Tongue (tissue), 2 donors: ENCODE data around the gene NCK2. TPM values are rescaled to one million over a fixed set of nuclear protein-coding genes. Genes with fewer than 3 reads are reported as not detected.

Experiments
- DNase-seq: peaks from one replicate; pipeline ENCODE4 v3.0.0-alpha.2; 2015
- total RNA-seq: library from RNA; depleted of rRNA; stranded (reverse); fragments of >200 nt; gene quantifications from one replicate; pipeline ENCODE4 v1.2.3, GENCODE V29; 2014

NCK2 gene
- 70.8 TPM for total RNA-seq

DNA sequence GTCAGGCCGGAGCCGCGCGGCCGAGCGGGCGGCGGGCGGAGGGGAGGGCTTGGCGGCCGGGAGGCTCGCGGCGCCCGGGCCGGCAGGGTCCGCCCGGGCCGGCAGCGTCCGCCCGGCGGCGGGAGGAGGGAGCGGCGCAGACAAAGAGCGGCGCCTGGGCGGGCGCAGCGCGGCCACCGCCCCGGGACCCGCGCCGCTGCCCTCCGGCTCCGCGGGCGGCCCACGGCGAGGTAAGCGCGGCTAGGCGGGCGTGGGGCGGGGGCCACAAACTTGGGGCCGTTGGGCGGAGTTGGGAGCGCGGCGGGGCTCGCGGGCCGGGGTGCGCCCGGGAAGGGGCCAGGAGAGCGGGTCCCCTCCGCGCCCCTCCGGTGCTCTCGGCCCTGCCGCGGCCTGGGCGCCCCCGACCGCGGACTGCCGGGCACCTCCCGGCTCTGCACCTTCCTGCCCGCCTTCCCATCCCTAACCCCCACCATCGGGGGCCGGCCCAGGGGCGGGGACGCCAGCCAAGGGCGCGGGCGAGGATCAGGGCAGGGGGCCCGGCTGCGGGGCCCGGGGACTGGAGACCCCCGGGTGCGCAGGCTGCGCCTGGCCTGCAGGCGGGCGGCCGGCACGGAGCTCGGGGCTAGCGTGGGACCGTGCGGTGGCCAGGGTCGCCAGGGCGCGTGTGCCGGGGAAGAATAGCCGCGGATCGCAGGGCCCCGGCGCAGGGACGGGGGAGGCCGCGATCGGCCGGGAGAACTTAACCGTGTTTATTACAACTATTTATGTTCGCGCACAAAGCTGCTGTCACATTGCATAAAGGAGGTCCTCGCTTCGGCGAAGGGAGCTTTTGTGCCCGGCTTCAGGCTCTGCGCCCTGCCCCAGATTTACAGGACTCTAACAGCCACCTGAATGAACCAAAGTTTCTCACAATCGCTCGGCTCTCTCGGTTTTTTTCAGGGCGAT lies at the start of gene NCK2:
TSS of gene NCK2 (plus strand) at position 4 of the 945 bp plus-strand sequence. CDS start 110,152 bp downstream, outside the sequence.
- DNase-seq: peak; percentile 53

DNA sequence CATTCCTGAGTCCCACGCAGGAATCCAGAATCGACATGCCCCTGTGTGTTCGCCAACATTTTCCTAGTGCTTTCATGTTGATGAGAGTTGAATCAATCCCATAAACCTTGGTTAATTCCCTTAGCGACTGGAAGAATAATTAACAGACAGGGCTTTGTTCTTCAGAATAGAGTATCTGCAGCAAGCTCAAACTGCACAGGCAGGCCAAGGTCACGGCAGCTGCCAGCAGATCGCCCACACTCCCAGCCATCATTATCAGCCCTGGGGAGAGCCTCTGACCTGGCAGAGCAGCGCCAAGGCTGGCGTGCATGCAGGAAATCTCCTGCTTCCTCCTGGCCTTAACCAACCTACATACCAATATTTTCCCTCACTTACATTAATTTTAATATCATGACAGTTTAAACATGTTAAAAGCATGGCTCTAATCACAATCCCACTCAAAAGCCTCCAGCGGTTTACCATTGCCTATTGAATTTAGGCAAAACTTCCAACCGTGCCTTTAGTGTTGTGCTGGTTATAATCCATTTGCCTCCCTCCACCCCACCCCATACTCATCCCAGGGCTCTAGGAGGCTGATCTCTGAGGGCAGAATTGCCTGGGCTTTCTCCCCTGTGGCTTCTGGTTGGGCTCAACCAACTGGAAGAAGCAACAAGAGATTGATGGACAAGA lies 46.8 kb upstream of the NCK2 start:
- DNase-seq: no peak

DNA sequence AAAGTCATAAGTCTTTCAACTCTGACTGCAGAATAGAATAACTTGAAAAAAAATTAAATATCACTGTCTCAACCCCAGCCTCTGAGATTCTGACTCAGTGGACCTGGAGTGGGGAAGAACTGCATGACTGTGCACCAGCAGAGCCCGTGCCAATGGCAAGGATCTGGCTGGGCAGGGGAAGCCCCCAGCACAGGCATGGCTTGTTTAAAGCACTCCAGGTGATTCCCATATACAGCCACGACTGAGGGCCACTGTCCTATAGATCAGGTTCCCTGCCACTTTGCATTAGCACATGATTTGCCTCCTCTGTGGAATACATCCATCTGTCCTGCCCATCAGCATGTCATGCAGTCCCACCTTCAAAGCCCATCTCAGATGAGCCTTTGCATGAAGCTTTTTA lies 45.9 kb upstream of the NCK2 start:
- DNase-seq: no peak

DNA sequence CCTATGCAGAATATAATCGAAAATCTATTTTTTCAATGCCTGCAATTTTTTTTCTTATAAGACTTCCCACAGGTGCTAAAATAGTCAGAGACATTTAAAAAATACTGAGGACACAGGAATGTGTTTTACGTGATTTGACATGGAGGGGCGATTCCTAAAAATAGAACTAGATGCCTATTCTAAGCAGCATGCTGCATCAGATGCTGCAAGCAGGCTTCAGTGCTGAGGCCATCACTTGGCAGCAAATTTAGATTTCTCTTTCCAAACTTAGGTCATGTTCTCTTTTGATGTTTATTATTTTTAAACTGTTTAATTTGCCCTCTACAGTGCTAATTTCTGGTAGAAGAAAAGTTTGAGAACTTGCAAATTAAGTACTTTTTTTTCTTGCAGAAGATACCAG lies 43.7 kb upstream of the NCK2 start:
- DNase-seq: peak; percentile 16

DNA sequence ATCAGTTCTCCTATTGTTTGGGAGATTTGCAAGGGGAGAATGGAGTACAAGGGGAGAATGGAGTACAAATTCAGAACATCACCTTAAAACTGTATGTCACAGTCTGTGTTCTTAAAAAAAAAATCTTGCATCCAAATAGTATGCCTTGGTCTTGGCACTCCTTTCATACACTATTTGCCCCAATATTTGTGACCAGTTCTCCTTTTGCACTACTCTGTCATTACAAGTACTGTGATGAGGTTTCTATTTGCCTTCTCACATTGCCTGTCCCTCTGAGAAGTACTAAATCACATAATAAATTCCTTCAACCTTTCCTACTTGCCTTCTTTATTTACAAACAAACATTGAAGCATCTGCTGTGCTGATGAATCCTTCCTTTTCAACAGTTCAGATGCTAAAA lies 36.0 kb upstream of the NCK2 start:
- DNase-seq: no peak

DNA sequence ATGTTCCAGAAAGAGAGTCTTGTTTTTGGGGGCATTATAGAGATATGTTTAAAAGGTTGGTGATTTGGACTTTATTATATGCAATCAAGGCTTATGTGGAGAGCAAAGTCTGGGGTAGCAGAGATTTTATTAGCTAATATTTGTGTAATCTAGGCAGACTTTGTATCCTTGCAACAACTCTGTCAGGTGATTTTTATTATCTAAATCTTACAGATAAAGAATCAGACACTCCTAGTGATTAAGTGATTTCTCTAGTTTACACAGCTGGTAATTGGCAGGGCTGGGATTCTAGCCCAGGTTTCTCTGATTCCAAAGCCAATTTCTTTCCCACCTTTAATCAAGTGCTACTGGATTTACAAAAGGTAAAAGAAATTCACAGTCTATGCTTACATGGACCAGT lies 33.3 kb upstream of the NCK2 start:
- no peak for DNase-seq

DNA sequence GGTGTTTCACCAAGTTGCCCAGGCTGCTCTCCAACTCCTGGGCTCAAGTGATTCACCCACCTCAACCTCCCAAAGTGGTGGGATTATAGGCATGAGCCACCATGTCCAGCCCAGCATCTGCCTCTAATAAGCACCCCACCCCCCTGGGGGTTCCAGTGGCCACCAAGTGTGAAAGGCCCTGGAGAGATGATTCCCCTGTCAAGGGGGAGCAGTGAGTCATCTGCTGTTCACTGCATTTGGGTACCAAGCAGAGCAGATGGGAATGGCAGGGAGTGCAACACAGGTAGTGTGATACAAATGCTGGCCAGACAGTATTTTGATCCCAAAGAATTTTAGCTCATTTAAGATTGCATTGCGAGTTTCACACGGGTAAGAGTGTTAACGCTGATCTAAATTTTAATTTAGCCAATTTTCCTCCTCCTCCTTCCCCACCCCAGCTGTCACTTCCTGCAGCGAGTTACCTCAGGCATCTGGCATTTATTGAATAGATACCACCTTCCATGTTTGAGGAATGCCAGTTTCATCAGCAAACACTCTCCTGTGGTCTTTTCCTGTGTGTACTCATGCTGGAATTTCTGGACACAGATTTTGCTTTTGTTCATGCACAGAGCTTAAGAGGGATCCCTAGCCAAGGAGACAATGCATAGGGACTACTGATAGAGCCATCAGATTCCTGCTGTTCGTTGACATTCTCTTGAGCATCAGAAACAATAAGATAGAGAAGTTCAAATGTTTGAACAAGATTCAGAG lies 32.4 kb upstream of the NCK2 start:
- DNase-seq: no peak

DNA sequence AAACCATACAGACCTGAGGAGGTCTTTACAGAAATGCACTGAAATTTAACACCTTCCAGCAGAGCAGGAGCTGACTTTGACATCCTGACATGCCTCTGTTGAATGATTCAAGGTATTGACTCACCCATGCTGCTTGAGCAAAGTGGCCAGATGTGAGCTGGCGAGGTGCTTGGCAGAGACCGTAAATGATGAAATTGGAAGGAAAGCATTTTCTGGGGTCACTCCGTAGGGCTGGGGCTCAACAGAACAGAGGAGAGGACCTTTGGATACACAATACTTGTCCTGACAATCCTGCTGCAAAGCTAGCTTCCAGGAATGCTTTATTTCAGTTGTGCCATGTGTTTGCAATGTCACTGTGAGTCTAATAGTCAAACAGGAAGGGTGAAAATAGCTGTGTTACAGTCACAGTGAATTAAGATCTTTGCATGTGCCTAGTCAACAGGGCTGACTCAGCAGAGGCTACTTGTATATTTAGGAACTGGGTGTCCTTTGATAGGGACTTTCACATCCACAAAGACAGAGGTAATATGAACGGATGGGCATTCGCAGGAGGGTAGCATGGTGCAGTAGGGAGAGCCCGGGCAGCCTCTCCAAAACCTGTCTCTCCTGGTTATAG lies 31.6 kb upstream of the NCK2 start:
- no peak for DNase-seq

DNA sequence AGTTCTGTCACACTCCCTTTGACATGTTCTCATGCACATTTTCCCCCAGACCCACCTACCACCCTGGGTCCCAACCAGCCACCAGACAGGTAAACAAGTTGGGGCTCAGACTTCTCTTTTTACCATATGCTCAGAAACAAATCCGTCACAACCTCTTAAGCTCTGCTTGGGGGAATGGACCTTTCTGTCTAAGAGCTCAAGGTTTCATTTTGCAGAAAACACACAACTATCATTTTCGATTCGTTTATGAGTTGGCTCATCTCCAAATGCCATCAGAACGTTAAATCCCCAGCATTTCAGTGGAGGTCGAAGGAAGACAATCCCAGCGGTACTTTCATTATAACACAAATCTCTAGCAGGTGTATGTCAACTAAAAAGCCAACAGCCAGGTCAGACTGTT lies 30.6 kb upstream of the NCK2 start:
- no peak for DNase-seq

DNA sequence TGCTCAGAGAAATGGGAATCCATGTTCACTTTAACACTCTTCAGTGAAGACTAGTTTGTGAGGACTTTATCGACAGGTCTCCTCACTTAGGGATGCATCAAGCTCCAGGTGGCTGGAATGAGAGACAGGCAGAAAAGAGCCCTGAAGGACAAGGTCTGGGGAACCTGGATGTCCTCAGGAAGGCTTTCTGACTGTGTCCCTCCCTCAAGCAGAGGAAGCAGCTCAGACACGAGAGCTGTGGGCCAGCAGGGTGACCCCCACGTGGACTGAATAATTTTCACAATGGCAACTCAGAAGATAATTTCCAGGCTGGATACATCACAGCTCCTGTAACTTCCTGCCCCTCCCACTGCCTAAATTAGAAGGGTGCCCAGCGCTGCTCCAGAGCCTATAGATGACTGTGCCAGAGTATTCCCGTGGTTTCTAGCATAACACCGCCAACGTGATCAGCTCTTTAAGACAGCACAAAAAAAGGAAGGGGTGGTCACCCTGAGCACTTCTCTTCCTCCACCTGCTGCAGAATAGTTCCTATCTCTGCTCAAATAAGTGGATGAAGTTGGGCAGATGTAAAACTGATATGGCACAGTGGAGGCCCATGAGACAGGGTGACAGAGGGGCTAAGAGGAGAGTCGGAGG lies 25.7 kb upstream of the NCK2 start:
- no peak for DNase-seq

DNA sequence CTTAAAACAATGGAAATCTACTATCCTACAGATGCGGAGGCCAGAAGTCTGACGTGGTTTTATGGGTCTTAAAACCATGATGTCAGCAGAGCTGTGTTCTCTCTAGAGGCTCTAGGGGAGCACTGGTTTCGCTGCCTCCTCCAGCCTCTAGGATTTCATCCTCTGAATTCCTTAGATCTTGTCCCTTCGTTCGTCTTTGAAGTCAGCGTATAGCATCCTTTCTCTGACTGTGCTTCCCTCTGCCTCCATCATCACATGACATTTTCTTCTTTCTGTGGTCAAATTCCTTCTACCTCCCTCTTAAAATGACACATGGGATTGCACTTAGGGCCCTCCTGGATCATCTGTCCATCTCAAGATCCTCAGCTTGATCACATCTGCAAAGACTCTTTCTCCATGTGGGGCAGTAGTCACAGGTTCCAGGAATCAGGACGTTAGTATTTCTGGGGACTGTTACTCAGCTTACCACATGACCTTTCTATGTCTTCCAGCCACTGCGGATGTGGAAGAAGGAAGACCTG lies 22.7 kb upstream of the NCK2 start:
- no peak for DNase-seq

DNA sequence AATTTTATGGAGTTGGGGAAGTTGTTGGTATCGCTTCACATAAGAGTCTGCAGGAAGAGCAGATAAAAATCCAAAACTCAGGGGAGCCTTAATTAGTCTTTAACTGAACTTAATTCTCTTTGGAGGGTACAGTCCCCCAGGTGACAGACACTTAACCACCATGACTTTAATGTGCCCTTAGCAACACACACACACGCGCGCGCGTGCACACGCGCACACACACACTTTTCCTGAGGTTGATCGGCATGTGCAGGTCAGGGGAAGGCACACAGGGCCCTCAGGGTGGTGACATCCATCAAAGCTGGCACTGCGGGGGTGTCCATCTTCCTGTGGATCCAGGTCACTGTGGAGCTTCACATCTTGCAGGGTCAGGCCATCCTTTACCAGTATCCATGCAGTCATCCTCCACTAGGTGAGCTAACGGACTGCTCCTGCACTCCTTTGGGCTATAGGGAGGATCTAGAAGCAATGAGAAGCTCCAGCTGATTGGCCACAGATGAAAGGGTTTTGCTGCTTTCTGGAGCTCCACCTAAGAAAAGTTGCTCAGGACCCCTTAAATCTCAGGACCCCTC lies 21.9 kb upstream of the NCK2 start:
- DNase-seq: no peak

DNA sequence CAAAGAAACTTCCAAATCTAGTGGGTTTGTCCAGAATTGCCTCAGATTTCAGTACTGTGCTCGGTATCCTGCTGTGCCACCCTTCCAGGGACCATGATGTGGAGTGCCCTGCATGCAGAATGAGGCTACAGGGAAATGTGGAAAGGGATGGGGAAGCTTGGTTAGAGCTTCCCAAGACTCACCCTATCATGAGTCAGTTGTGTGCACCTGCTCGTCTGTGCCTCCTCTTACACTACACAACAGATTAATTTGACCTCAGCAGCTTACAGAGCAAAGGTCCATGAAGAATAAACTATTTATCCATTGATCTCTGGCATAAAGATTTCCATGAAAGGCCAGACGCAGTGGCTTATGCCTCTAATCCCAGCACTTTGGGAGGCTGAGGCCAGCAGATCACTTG lies 21.3 kb upstream of the NCK2 start:
- DNase-seq: no peak

DNA sequence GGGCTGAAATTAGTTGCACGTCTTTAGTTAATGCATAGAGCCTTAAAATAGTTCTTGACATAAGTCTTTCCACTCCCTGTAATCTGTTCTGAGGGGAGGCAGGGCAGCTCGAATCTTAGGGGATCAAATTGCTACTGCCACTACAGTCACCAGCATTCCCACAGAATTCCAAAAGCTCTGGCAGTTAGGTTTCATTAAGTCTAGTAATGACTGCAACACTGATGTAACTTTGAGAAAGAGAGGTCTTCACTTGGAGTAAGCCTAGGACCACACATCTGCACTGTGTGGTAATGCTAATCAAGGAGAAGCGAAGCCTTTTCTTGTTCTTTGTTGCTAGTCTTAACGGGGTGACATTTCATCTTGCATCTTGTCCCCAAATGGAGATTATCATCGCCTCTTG lies 19.3 kb upstream of the NCK2 start:
- DNase-seq: peak; percentile 67

DNA sequence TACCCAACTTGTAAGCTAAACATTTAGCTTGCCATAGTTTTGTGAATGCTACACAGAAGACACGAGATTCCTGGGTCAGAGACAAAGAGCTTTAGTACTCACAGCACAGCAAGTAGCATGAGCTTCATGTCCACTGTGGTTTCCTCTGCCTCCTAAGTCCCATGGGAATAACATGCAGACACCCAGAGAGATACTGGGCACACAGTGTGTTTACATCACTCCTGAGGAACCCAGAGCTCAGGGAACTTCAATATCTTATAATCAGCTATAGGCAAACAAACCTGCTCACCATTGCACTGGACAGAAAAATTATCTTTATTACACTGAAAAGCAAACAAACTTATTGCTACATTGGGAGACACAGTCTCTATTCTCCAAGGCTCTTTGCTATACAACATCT lies 14.5 kb upstream of the NCK2 start:
- DNase-seq: no peak

DNA sequence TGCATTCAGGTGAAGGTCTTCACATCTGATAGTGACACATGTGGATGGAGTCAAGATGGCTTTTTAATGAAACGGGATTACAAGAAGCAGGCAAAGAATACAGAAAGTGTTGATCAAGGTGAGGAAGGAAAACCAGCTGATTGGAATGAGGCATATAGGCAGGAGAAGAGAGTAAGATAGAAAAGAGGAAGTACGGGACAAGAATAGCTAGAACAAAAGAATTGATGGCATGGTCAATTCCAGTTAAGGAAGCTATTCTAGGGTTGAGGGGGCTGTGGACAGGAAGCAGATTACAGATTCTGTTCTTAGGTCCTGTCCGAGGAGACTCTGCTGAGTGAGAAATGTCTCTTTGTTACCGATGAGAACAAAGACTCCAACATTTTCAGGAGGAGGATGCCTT lies 13.2 kb upstream of the NCK2 start:
- no peak for DNase-seq

DNA sequence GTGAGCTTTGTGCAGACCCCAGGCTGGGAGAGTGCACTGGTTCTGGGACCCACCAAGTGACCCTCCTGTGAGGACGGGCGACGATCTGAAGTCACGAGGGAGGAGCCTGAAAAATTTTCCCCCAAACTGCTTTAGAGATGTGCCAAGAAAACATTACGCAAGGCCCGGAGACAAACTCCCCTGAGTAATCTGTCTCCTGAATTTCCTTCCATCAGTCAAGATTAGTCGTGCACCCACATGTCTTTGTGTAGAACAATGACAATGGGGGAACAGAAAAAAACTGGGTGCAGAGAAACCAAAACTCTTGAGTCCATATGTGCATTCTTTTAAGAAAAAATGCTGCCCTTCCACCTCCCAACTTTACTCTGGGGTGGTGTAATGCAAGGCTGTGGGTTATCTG lies 12.6 kb upstream of the NCK2 start:
- DNase-seq: no peak

DNA sequence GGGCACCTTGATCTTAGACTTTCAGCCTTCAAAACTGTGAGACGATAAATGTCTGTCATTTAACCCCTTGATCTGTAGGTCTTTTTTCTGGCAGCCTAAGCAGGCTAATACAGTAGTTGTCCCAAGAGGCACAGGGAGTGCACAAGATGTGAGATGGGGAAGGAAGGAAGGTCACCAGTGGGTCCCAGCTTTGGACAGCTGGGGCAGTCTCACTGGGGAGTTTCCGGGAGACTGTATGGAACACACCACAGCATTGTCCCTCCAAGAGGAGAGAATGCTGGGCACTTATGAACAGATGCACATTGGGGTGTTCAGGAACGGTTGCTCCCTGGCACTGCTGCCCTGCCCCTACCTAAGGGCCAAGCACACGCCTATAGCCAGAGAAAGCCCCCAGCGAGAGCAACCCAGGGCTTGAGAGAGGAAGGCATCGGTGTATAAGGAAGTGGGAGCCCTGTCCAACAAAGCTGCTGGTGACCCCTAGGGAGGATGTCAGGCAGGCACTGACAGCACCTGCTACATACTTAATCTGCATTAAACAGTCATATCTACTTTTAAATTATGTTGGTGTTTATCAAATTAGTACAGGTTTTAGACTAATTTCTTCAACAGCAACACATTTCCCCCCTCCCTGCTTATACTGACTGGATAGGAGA lies 11.6 kb upstream of the NCK2 start:
- DNase-seq: no peak

DNA sequence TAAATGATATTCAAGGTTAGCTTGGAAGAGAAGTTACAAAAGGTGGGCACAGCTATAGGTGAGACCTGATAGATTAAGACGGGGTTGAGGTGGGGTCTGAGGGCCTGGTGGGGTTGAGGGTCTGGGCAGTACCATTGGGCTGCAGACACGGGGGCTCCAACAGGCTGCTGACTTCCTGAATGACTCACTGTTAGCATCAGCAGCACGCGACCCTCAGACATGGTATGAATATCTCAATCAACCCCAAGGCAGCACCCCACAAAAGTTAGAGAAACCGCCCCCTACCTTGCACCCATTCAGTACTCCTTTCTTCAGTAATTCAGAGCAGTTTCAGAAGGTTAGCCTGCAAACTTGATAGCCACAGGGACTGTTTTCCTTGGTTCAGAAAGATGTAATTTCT lies 10.8 kb upstream of the NCK2 start:
- no peak for DNase-seq

DNA sequence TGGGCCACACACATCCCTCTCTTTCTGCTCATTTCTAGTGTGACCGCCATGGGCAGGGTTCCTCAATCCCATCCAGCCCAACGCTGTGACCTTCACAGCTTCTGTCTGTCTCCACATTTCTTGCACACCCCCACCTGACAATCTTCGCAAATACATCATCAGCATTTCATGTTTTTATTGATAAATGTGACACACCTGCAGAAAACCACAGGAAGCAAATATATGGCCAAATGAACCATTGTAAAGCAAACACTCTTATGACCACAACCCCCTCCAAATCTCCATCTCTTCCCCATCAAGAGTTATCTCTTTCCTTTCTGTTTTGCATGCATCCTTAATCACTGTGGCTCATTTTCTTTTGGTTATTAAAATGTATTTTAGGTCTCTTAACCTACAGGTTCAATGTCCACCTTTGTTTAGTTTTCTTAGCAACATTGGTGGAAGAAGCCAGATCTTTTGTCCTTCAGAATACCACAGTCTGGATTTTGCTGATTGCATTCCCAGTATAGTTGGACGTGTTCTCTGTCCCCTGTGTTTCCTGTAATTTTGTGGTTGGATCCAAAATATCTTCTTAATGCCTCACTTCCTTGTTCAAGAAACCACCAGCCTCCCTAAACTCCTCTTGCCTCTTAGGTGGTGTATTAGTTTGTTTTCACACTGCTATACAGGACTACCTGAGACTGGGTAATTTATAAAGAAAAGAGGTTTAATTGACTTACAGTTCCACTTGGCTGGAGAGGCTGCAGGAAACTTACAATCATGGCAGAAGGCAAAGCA lies 9.8 kb upstream of the NCK2 start:
- DNase-seq: no peak
